GM19043 (cell line): ENCODE data around the gene PSMB8.
A peak's percentile ranks its signal among the peaks of the same experiment; 100 is the strongest.

ENCODE experiments used
- ATAC-seq: cut with Tn5 transposase; IDR thresholded peaks from one replicate; pipeline ENCODE4 v1.9.1; 2021; ENCODE audit warnings: low read depth; ENCODE audit not compliant: unreplicated experiment

Gene PSMB8

GRCh38 chr6:32857156-32857891 lies 13.5 kb upstream of the PSMB8 start:
- no peak for ATAC-seq

- no peak for ATAC-seq
These were observed 11.8 kb upstream of the PSMB8 start for GRCh38 chr6:32855467-32856174.

GRCh38 chr6:32854376-32855178 lies 10.7 kb upstream of the PSMB8 start:
- peak; percentile 11 for ATAC-seq

- ATAC-seq: peak; percentile 65
These were observed 9.9 kb upstream of the PSMB8 start, which contains the start of the genes PSMB9 and TAP1 for GRCh38 chr6:32853541-32854375. Gene PSMB9 (plus strand): TSS chr6:32854192. CDS start chr6:32854230, 38 bp downstream. Gene TAP1 (minus strand): TSS chr6:32853704. CDS start chr6:32853636, 68 bp downstream.

GRCh38 chr6:32852844-32853540 lies 9.1 kb upstream of the PSMB8 start:
- ATAC-seq: peak; percentile 11

- no peak for ATAC-seq
These were observed 8.4 kb upstream of the PSMB8 start for GRCh38 chr6:32852018-32852843.

- ATAC-seq: no peak
These were observed 7.2 kb upstream of the PSMB8 start for GRCh38 chr6:32851025-32851424.

- ATAC-seq: no peak
These were observed 5.3 kb upstream of the PSMB8 start for GRCh38 chr6:32849126-32849525.

GRCh38 chr6:32847795-32848194 lies 3.9 kb upstream of the PSMB8 start:
- ATAC-seq: no peak

- ATAC-seq: no peak
These were observed 3.2 kb upstream of the PSMB8 start for GRCh38 chr6:32847004-32847403.

- ATAC-seq: no peak
These were observed 1.6 kb upstream of the PSMB8 start for GRCh38 chr6:32845384-32845884.

- no peak for ATAC-seq
These were observed 1.1 kb upstream of the PSMB8 start for GRCh38 chr6:32844839-32845383.

- ATAC-seq: no peak
These were observed 392 bp downstream of the PSMB8 start for GRCh38 chr6:32843331-32843978.

- no peak for ATAC-seq
These were observed 1.2 kb downstream of the PSMB8 start for GRCh38 chr6:32842690-32843089.

GRCh38 chr6:32842021-32842650 lies 1.7 kb downstream of the PSMB8 start:
- no peak for ATAC-seq

- ATAC-seq: no peak
These were observed 3.1 kb downstream of the PSMB8 start for GRCh38 chr6:32840604-32841246.

GRCh38 chr6:32839356-32839755 lies 4.5 kb downstream of the PSMB8 start:
- no peak for ATAC-seq
